DMS53 treated with DMSO at 0.1 percent for 48 hours (cell line): ENCODE results near the gene DOK5.

Source experiments
- DNase-seq: peaks from one replicate; lab custom pipeline; 2025; ENCODE audit not compliant: unreplicated experiment; lab: John Stamatoyannopoulos, UW

Gene DOK5

GRCh38 chr20:54608039-54608745 is 132.8 kb downstream of the DOK5 start:
- no peak for DNase-seq

- DNase-seq = no peak
Measured at GRCh38 chr20:54608943-54609342, 133.6 kb downstream of the DOK5 start.

DNA sequence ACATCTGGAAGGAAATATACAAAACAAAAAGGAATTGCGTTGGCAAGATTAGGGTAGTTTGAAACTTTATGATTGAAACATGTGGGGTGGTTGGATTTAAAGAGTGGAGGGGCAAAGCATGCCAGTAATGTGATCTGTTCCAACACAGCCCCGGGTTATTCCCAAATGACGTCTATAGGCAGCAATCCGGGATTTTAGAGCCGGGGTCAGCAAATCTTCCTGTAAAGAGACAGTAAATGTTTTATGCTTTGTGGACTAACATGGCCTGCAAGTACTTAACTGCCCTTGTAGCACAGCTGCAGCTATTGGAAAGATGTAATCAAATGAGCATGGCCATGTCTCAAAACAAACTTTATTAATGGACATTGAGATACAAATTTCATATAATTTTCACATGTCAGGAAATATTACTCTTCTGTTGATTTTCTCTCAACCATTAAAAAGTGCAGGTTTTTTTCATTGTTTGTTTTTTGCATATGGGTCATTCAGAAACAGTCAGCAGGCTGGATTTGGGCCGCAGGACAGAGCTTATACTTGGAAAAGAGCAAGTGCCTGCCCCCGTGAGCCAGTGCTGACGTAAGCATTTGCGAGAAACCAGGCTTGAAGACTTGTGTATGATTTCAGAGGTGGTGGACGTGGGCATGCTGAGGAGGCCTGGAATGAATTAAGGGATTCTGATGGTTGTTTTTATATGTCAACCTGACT is 136.5 kb downstream of the DOK5 start:
- DNase-seq = no peak

DNA sequence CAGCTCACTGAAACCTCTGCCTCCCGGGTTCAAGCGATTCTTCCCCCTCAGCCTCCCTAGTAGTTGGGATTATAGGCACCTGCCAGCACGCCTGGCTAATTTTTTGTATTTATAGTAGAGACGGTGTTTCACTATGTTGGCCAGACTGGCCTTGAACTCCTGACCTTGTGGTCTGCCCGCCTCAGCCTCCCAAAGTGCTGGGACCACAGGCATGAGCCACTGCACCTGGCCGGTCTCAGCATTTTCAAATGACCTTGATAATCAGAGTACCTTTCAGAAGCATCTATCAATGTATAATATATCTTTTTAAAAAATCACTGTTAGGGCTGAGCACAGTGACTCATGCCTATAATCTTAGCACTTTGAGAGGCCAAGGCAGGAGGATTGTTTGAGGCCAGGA is 143.0 kb downstream of the DOK5 start:
- DNase-seq = no peak

DNA sequence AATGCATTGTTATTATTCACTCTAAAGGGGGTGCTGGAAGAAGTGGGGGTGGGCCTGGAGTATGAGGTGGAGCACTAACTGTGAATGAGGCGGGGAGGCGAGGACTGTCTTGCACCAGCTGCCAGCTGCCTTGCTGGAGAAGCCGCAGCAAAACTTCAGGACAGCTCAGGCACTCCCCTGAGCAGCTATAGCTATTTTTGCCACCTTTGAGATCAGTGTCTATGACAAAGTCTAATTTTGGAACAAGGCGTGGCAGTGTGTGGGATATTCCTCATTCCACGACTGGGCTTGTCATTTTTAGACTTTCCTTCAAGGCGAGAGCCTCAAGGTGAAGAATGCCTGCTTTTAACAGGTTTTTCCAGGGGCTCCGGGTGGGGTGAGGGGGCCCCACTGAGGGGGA is 143.8 kb downstream of the DOK5 start:
- no peak for DNase-seq

DNA sequence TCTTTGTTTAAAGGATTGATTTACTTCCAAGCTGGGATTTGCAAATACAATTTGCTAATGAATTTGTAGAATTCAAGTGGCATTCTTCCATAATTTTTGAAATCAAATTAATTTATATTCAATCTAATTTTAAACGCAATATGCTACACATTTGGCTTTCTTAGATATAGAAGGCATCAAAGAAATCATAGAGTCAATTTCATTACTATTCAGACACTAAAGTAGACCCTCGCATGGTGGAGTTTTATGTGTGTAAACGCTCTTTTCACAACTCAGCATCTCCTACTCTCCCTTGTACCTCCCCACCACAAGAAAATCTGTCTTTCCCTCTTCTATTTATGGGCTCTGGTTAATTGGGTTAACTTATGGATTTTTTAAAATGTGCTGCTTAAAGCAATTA is 144.3 kb downstream of the DOK5 start:
- DNase-seq = no peak

DNA sequence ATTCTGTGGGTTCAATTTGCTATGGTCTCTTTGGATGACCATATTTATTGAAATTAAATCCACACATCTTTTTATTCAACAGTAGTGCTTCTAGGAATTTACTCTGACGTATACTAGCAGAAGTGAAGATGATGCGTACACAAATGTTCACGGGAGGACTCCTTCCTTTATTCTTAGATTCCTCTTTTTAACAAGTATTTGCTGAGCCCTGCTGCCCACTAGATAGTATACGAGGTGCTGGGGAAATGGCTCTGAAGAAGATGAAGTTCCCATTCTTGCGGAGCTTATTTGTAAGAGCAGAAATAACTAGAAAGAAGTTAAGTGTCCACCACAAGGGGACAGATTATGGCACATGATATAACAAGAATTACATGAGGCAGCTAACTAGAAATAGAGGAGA is 145.2 kb downstream of the DOK5 start:
- no peak for DNase-seq

DNA sequence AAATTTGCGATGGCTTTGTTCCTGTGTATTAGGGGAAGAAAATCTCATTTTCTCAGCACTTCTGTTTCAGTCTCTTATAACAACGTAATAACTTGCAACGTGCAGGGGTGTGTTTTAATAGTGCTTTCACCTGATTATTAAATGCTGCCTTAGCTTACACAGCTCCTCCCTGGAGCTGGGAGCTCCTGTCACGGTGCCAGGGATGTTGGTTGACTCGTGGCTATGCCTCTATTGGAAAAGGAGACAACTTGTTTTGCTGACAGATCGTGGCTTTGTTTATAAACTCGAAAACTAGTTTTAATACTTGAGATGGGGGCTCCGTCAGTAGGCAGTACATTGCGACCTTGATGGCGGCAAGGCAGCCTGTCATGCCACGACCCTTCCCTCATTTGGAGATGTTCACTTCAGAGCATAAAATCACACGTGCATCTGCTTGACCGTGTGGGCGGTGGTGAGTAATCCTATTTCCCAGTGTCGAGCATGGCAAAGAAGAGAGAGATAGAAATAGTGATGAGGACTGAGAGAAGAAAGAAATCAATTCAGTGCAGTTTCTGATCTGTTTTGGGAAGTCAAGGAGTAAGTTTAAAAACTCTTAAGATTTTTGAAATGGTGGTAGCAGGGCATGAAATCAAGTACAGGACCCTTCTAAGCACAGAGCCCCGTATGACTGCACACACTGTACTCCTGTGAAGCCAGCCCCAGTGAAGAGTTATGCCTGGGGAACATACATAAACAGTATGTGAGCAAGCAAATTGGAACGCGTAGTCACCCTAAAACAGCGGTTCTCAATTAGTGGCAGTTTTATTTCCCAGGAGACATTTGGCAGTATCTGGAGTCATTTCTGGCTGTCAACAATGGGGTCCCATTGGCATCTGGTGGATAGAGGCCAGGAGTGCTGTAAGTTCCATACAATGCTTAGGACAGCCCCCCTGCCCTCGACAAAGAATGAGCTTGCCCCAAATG is 147.2 kb downstream of the DOK5 start:
- no peak for DNase-seq

DNA sequence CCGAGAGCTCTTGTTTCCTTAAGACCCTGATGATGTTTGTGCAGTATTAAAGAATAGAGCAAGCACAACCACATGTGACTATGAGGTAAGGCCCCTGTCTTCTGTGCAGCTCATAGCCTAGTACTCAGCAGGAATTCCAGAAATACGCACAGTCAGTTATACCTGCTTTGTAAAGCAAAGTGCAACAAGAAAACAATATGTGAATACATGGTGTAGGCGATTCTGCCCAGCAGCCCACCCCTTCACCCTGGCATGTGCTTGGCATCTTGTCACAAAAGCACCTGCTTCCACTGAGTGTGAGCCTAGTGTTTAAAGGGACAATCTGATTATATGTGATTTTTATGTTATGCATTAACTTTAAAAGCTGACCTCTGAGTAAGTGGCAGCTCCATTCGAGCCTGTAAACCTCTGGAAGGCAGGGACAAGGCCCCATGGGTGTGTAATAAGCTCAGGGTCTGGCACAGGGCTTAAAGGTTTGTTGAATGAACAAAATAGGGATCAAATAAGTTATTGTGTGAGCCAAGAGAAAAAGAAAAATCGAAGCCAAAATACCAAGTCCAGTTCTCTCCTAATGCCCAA is 148.7 kb downstream of the DOK5 start:
- no peak for DNase-seq

- DNase-seq = no peak
Measured at GRCh38 chr20:54624706-54625390, 149.5 kb downstream of the DOK5 start.

GRCh38 chr20:54625497-54625896 is 150.1 kb downstream of the DOK5 start:
- DNase-seq = no peak

DNA sequence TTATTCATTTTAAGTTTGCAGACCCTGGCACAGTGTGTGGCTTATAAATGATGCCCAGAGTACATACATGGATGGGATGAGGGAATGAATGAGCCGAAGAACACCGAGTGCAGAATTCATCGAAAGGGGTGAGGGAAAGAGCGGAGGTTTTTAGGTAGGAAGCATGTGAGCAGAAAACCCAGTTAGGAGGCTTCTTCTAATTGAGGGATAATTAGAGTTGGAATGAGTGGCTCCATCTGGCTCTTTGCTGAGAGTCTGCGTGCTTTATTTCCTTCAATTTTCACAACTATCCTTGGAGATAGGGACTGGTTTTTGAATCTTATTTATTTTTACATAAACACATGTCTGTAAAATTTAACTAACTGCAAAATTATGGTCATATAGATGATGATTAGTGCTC is 150.7 kb downstream of the DOK5 start:
- DNase-seq = no peak

DNA sequence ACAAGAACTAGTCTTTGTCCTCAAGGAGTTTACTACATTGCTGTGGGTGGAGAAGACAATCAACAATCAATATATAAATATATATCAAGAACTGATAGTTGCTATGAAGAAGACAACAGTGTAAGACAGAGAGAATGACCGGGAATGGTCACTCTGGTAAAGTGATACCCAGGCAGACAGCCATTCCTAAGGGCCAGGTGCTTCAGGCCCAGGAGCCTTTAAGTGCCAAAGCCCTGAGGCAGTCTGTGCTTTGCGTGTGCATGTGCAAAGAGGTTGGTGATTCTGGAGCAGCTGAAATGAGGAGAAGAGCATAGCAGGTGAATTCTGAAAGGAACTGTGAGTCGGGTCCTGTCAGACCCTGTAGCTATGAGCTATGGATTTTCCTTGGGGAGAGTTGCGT is 154.2 kb downstream of the DOK5 start:
- DNase-seq = no peak

GRCh38 chr20:54630582-54630981 is 155.2 kb downstream of the DOK5 start:
- DNase-seq = no peak

DNA sequence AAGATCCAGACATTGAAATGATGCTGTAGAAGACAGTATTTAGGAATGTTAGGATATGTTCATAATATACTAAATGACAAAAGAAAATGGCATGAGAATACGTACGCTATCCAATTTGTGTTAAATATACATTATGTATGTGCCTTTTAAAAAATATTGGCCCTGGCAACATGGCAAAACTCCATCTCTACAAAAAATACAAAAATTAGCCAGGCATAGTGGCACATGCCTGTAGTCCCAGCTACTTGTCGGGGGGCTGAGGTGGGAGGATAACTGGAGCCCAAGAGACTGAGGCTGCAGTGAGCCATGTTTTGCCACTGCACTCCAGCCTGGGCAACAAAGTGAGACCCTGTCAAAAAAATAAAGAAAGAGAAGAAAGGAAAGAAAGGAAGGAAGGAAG is 155.7 kb downstream of the DOK5 start:
- DNase-seq = no peak

GRCh38 chr20:54633374-54634355 is 158.3 kb downstream of the DOK5 start:
- DNase-seq = no peak

- DNase-seq = no peak
Measured at GRCh38 chr20:54636575-54636974, 161.2 kb downstream of the DOK5 start.

- DNase-seq = no peak
Measured at GRCh38 chr20:54639941-54640340, 164.5 kb downstream of the DOK5 start.

GRCh38 chr20:54640800-54641199 is 165.4 kb downstream of the DOK5 start:
- DNase-seq = no peak
